Esophagus muscularis mucosa (tissue), 4 donors: ENCODE measurements around the gene NUP35.

Experiments
- EP300 ChIP-seq: sonication (generic); formaldehyde crosslinking; IDR thresholded peaks from one replicate; pipeline ENCODE4 v1.6.1; 2017; ENCODE audit warnings: antibody characterized with exemption
- POLR2A ChIP-seq: fragments of 450-650 bp; IDR thresholded peaks from one replicate; pipeline ENCODE4 v1.6.1; 2017; ENCODE audit warnings: antibody characterized with exemption, moderate library complexity, mild to moderate bottlenecking, low read depth
- POLR2AphosphoS5 ChIP-seq, 2 donors: sonication (generic); formaldehyde crosslinking; IDR thresholded peaks; one replicate each; pipeline ENCODE4 v1.6.1; 2017; ENCODE audit warnings: antibody characterized with exemption in 2 of 2
- TF ChIP-seq, protein P1 (sequence below), 3 experiments: fragments of 200-600 bp in 2 of 3; fragments of 450-650 bp in 1 of 3; sonication (generic) in 2 of 3; IDR thresholded peaks; one replicate each; pipeline ENCODE4 v1.5.1; 2017 to 2019; ENCODE audit warnings: antibody characterized with exemption in 3 of 3, mild to moderate bottlenecking in 2 of 3, moderate library complexity in 1 of 3

DNA sequence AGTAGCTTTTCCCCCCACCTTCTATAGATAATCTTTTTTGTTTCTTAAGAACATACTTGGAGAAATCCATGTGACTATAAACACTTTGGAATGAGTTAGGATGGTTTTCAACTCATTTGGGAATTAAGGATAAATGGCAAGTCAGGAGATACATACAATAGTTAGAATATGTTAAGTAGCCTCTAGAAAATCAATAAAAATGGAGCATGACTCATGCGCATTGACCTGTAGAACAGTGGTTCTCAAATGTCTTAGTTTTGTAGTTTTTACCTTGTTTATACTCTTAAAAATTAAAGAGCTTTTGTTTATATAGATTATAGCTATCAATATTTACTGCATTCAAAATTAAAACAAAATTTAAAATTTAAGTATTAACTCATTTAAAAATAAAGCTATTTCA is 24.7 kb downstream of the NUP35 start:
- no peak for TF ChIP-seq POLR2AphosphoS5 (IDR thresholded peaks at IDR 0.05)
- TF ChIP-seq, protein P1, sequence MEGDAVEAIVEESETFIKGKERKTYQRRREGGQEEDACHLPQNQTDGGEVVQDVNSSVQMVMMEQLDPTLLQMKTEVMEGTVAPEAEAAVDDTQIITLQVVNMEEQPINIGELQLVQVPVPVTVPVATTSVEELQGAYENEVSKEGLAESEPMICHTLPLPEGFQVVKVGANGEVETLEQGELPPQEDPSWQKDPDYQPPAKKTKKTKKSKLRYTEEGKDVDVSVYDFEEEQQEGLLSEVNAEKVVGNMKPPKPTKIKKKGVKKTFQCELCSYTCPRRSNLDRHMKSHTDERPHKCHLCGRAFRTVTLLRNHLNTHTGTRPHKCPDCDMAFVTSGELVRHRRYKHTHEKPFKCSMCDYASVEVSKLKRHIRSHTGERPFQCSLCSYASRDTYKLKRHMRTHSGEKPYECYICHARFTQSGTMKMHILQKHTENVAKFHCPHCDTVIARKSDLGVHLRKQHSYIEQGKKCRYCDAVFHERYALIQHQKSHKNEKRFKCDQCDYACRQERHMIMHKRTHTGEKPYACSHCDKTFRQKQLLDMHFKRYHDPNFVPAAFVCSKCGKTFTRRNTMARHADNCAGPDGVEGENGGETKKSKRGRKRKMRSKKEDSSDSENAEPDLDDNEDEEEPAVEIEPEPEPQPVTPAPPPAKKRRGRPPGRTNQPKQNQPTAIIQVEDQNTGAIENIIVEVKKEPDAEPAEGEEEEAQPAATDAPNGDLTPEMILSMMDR (IDR thresholded peaks at IDR 0.05), result no peak
- no peak for TF ChIP-seq POLR2A
- TF ChIP-seq EP300, result no peak
